Fibroblast of skin of scalp (primary cell): ENCODE data around the gene USP12.

Experiments
- DNase-seq: peaks from one replicate; pipeline ENCODE4 v3.0.0-alpha.2; 2013

Gene USP12

DNA sequence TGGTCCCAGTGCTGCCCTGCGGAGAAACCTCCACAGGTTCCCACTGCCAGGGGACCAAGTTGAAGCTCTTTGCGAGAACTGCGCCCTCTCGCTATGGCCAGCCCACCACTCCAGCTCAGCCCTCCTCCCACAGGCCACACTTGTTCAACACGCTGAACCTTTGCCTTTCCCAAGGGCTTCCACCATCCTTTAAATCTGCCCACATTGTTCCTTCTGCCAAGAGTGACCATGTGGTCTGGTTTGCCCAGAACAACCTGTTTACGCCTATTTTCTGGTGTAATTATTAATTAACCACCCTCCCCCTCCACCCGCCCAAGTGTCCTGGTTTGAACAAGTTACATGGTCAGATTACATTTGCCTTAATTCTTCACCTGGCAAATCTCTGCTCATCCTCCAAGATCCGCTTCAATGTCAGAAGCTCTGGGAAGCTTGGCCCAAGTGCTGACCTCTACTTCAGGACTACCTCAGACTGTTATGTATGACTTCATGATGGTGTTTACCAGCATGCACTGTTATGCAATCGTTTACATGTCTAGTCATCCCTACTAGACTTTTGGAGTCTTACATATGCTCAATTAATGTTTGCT is 12.0 kb upstream of the USP12 start:
- DNase-seq = no peak

- DNase-seq = peak; percentile 78
These were observed 11.4 kb upstream of the USP12 start for GRCh38 chr13:27182844-27183497.

GRCh38 chr13:27182054-27182453 is 10.4 kb upstream of the USP12 start:
- DNase-seq = no peak

DNA sequence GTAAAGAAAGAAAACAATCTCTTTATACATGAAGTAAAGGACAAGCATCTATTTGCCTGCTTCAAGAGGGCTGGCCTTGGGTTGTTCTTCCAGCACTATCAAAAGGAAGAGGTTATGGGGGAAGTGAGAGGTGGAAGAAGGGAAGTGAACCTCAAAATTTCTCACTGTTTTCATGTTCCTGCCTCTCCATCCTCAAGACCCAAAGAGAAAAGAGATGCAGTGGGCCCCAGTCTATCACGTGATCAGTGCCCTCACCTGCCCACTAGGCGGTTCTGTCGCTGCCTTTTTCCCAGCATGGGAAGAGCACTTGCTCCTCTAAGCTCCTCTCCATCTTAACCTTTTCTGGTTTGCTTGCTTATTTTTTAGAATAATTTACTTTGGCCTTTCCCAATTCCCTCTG is 6.2 kb upstream of the USP12 start:
- DNase-seq = no peak

DNA sequence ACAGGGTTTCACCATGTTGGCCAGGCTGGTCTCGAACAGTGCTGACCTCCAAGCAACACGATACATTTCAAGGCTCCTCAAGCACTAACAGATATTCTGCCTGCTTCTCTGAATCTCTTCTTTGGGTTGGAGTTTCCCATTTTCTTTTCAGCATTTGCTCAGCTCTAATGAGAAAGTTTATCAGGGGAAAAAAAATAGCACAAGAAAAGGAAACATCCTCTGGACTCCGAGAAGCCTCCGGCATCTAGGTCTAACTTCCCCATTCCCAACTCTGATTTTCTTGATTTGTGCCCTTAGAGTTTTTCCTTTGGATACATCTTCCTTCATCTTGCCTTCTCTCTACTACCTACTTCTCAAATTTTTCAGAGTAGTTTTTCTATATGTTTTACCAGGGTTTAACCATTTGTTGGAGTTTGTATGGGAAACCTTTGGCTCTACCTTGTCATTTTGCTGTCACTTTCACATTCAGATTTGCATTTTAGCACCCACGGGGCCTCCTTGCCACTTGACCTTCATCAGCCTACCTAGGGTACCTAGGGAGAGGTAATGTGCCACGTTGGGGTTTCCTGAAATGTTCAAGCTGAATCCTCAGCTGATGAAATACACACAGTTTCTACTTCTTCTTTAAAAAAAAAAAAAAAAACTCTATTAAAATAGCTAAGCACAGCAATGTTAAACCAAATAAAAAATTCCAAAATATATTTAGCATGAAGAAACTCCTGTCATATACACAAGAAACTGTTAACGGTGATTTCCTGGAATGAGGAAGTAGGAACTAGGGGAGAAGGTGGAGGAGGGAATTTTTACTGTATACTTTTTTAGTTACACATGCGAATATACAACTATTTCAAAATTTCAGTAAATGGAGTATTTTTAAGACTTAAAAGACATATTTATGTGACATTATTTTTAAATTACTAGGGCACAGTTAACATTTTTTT is 5.1 kb upstream of the USP12 start:
- DNase-seq = no peak

DNA sequence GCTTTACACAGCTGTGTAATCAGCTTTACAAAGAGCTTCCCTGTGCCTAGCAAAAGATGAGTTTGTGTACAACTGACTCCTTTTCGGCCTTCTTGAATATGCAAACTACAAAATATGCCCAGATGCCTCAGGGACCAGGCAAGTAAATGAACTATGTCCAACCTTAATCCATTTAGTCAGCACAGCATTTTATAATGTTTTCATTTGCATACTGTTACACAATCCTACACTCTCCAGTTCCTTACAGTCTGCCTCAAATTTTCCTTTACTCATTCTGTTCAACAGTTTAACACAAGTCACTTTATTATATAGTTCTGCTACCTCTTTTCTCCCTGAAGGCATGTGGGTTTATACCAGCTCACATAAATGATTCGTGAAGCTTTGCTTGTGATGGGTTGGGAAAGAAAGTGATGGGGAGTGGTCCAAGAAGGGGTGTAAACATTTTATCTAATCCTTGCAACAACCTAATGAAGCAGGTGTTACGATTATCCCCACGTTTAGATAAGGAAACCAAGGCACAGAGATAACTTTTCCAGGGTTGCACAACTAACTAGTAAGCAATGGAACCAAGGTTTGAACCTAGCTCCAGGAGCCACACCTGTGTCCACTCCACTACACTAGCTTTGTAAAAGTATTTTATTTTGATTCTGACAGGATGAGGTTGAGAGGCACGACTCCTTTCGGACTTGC is 3.3 kb upstream of the USP12 start:
- DNase-seq = no peak

DNA sequence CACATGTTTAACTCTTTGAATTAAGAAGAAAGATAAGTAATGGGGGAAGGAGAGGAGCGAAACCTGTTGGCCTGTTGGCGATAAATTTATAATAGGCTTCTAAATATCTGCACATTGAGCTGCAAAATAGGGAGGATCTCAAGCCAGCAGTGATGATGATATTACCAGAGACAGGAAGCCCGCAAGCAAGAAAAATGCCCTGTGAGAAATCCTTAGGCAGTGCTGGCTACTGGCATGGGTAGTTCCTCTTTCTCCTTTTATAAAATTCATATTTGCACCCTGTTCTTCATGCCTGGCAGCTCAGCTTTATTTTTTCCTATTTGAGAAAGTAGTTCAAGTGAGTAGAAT is 858 bp upstream of the USP12 start:
- DNase-seq = peak; percentile 21

DNA sequence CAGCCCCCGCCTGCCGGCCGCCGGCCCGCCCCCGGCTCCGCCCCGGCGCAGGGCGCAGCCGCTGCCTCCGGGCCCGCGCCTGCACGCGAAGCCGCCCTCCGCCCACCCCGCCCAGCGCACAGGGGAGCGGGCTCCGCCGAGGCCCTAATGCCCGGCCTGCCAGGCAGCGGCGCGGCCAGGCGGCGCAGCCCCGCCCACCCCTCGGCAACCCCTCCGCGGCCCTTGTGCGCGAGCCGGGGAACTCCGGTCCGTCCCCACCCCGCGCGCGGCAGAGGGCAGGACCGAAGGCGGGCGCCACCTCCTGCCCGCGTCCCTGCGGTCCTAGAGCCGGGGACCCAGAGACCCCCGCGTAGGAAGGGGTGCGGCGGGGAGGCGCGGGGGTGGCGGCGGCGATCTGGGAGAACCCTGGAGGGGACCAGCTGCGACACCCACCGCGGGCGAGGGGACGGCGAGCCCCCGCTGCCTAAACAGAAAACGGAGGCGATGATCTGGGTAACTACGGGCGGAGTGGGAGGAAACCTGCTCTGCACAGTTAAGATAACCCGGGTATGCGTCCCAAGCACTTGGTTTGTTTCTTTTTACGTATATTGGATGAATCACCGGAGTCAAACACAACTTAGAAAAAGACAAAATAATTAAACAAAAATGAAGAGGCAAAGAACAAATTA is 350 bp upstream of the USP12 start:
- DNase-seq = peak; percentile 94

DNA sequence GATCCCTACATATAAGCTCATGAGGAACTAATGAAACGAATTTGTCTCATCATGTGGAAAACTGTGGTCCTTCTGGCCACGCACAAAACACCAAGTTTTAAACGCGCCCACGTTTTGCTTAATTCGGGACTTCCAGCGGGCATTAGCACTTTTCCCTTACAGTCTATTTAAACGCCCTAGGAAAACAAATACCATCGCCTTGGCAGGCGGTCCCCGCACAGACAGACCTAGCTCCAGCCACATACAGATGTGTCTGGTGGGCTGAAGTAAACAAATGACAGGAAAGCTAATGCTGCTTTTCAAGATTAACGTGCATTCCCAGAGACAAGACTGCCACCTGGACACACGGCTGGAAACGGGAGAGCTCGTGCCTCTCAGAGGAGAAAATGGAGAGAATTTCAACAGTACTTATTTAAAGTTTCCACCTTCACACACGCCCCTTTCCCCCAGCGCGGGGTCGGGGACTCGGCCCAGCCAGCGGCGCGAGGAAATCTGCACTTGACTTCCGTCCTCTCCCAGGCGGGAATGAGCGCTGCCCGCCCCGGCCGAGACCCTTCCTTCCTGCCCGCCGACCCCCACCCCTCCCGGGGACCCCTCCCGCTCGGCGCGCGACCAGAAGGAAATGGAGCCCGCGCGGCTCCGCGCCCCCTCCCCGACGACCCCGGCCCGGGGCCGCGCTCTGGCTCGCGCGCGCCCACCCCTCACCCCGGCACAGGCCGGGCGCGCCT is 931 bp downstream of the USP12 start:
- DNase-seq = no peak

DNA sequence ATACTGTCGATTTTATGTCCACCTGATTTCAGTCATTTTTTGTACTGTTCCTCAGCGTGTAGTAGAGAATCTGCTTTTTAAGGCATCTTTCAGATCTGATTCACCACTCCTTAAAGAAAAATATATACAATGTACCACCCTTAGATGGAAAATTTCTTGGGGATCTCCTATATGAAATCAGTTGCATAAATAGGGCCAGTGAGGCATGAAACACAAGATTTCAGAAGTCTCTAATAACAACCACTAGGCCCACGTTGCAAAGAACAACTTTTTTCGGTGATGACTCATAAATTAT is 1.4 kb downstream of the USP12 start:
- DNase-seq = peak; percentile 58

GRCh38 chr13:27168906-27169657 is 2.5 kb downstream of the USP12 start:
- DNase-seq = no peak

- no peak for DNase-seq
These were observed 3.5 kb downstream of the USP12 start for GRCh38 chr13:27168086-27168485.

DNA sequence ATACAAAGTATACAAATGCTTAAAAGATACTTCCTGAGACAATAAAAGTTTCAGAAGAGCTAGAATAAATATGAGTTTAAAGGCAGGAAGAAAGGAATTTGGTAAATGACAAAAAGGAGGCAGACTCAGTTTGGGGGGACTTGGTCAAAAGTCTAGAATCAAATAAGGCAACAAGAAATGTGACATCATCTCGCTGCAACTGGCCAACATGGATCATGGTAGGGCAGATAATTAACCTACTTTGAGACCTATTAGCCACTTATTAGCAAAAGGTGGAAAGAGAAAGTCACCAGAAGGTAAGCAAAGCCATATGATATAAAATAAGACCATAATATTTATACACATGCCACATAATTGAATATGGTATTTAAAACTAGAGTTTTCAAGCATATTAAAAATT is 5.3 kb downstream of the USP12 start:
- DNase-seq = no peak

- no peak for DNase-seq
These were observed 9.6 kb downstream of the USP12 start for GRCh38 chr13:27161980-27162379.

DNA sequence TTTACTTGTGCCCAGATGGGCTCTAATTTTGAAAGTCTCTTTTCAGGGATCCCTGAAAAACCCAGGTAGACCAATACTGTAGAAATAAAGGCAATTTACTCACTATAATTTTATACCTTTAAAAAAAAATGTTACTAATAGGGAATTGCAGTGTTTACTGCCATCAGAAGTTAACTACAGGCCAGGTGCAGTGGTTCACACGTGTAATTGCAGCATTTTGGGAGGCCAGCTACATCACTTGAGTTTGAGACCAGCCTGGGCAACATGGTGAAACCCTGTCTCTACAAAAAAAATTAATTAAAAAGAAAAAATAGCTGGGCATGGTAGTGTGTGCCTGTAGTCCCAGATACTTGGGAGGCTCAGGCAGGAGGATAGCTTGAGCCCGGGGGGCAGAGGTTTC is 10.2 kb downstream of the USP12 start:
- no peak for DNase-seq

GRCh38 chr13:27160657-27161295 is 10.8 kb downstream of the USP12 start:
- DNase-seq = no peak

DNA sequence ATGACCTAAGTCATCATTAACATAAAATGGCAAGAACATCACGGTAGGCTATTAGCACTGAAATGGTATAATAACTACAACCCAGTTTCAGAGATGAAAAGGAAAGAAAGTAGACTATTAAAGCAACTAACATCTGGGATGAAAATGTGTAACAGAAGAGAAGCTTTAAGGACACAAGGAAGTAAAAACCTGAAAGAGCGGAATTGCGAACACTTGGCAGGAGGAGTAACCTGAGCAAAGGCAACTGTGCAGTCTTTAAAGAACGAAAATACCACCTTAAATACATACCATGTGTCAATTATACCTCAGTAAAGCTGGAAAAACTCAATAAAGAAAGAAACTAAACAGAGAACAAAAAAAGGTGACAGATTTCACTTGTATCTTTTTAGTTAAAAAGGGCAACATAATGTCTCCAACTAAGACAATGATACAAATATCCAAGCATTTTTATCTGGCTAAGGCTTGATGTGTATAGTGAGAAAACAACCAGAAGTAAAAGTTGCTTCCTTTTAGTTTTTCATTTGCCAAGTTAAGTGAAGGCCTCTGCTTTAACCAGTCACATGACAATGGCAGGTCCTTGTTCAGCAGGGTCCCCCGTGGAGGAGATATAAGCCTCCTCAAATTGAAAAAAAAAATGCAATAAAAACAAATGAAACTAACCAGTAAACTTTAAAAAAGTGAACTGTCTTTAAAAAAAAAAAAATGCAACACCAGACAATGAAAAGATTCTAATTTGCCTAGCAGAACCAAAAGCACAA is 11.6 kb downstream of the USP12 start:
- no peak for DNase-seq

GRCh38 chr13:27158335-27158734 is 13.3 kb downstream of the USP12 start:
- no peak for DNase-seq

- no peak for DNase-seq
These were observed 19.6 kb downstream of the USP12 start for GRCh38 chr13:27151798-27152599.
